GM12878 (cell line): ENCODE data around the gene GALNT18. TPM values are rescaled to one million over a fixed set of nuclear protein-coding genes. Genes with fewer than 3 reads are reported as not detected.

Experiments used
- ATAC-seq: fragments of 200-7000 bp; cut with Tn5 transposase; 3 replicates; pipeline ENCODE4 v1.9.1; 2020; ENCODE audit warnings: mild to moderate bottlenecking, moderate library complexity
- BruUV-seq: library from RNA; stranded (reverse); fragments of 400-500 nt; replicated peaks from 2 replicates; lab custom pipeline; 2021; lab: Mats Ljungman, UMichigan
- CTCF ChIA-PET: fragments of 300-600 bp; sonication (Branson Sonifier 250); formaldehyde crosslinking; extraction: SDS; loops from one replicate; lab custom pipeline; 2021; ENCODE audit warnings: inconsistent platforms; lab: Yijun Ruan, JAX
- POLR2A ChIA-PET: fragments of 350-600 bp; formaldehyde crosslinking; extraction: SDS; loops from one replicate; lab custom pipeline; 2021; ENCODE audit warnings: inconsistent platforms; lab: Charles Lee
- RAD21 ChIA-PET: fragments of 300-600 bp; sonication (Branson Sonifier 250); formaldehyde crosslinking; loops from one replicate; lab custom pipeline; 2023; ENCODE audit warnings: antibody characterized with exemption; ENCODE audit not compliant: unreplicated experiment; lab: Charles Lee
- SMC1A ChIA-PET: fragments of 300-600 bp; sonication (Branson Sonifier 250); formaldehyde crosslinking; loops from one replicate; lab custom pipeline; 2023; ENCODE audit not compliant: unreplicated experiment, uncharacterized antibody; lab: Charles Lee
- DNase-seq: peaks from one replicate; pipeline ENCODE4 v3.0.0-alpha.2; 2011; ENCODE audit warnings: low read depth, low spot score
- FAIRE-seq: peaks from 3 replicates; lab custom pipeline; 2011; peaks lifted over from hg19 to GRCh38; lab: Jason Lieb, UNC
- H2AFZ ChIP-seq: 2 replicates; pipeline ENCODE4 v1.6.0; 2011; ENCODE audit warnings: low read depth, low read length, control low read depth; ENCODE audit not compliant: control insufficient read depth
- H3K27ac ChIP-seq: 2 replicates; pipeline ENCODE4 v1.5.1; 2011; ENCODE audit warnings: control low read depth; ENCODE audit not compliant: control insufficient read depth, insufficient read depth
- H3K27me3 ChIP-seq, 2 experiments: replicated peaks in 1 of 2; 2 replicates each; pipeline versions ENCODE4 v1.6.0 to v1.6.1; 2011; ENCODE audit warnings: low read length in 1 of 2; ENCODE audit not compliant: control insufficient read depth in 2 of 2, insufficient read depth in 2 of 2
- H3K36me3 ChIP-seq, 2 experiments: 2 replicates each; pipeline ENCODE4 v1.5.1; 2011; ENCODE audit warnings: low read length in 1 of 2; ENCODE audit not compliant: control insufficient read depth in 2 of 2, insufficient read depth in 2 of 2
- H3K4me1 ChIP-seq: 2 replicates; pipeline ENCODE4 v1.6.1; 2011; ENCODE audit warnings: mild to moderate bottlenecking, low read length, moderate library complexity, mixed read lengths; ENCODE audit not compliant: control insufficient read depth, insufficient read depth
- H3K4me2 ChIP-seq: 2 replicates; pipeline ENCODE4 v1.6.0; 2011; ENCODE audit warnings: control low read depth; ENCODE audit not compliant: control insufficient read depth, insufficient read depth
- H3K4me3 ChIP-seq: fragments of 200-600 bp; sonication (generic); 2 replicates; pipeline ENCODE4 v1.5.1; 2016
- H3K79me2 ChIP-seq: 2 replicates; pipeline ENCODE4 v1.6.0; 2011; ENCODE audit warnings: low read length; ENCODE audit not compliant: control insufficient read depth, insufficient read depth
- H3K9ac ChIP-seq: 2 replicates; pipeline ENCODE4 v1.8.0; 2011; ENCODE audit warnings: low read length, control low read depth, mixed read lengths; ENCODE audit not compliant: control insufficient read depth, insufficient read depth
- H3K9me3 ChIP-seq: replicated peaks from 3 replicates; pipeline ENCODE4 v1.5.1; 2011; ENCODE audit warnings: mild to moderate bottlenecking, low read length; ENCODE audit not compliant: control insufficient read depth, insufficient read depth
- H4K20me1 ChIP-seq: 2 replicates; pipeline ENCODE4 v1.6.0; 2011; ENCODE audit not compliant: control insufficient read depth, insufficient read depth
- BHLHE40 ChIP-seq, 2 experiments: fragments of 450-650 bp in 1 of 2; IDR thresholded peaks; 2 replicates each; pipeline ENCODE4 v1.6.1; 2011 to 2017; ENCODE audit warnings: low read depth in 2 of 2, borderline replicate concordance in 1 of 2, improper control_type of control experiment in 1 of 2, low read length in 1 of 2, mild to moderate bottlenecking in 1 of 2
- NFIC ChIP-seq: IDR thresholded peaks from 2 replicates; pipeline ENCODE4 v1.6.1; 2012; ENCODE audit warnings: low read depth, mild to moderate bottlenecking, inconsistent platforms, low read length, moderate library complexity
- NKRF ChIP-seq: fragments of 450-650 bp; conservative IDR thresholded peaks from 2 replicates; pipeline ENCODE4 v1.6.1; 2017; ENCODE audit warnings: mild to moderate bottlenecking, moderate library complexity
- PAX8 ChIP-seq: fragments of 450-650 bp; IDR thresholded peaks from 2 replicates; pipeline ENCODE4 v1.6.1; 2017; ENCODE audit warnings: mild to moderate bottlenecking, moderate library complexity
- RB1 ChIP-seq: fragments of 450-650 bp; formaldehyde crosslinking; IDR thresholded peaks from 2 replicates; pipeline ENCODE4 v1.6.1; 2017; ENCODE audit warnings: mild to moderate bottlenecking, borderline replicate concordance
- ZNF592 ChIP-seq: fragments of 450-650 bp; IDR thresholded peaks from 2 replicates; pipeline ENCODE4 v1.6.1; 2017; ENCODE audit warnings: mild to moderate bottlenecking, moderate library complexity
- WGBS: methylation state at CpG from one replicate; pipeline ENCODE4 v1.1.6; 2016; ENCODE audit warnings: low lambda C conversion rate; ENCODE audit not compliant: insufficient replicate concordance, insufficient coverage; ENCODE audit errors: missing lambda C conversion rate; 5-methylcytosine and 5-hydroxymethylcytosine counted together
- in situ Hi-C: fragments of 300-500 bp; cut with MboI; formaldehyde crosslinking; loops from 9 replicates; pipeline ENCODE4 v1.14.3; 2018; ENCODE audit warnings: mixed read lengths
- intact Hi-C: fragments of 100-400 bp; cut with micrococcal nuclease; formaldehyde crosslinking; loops from one replicate; pipeline ENCODE4 v1.14.2; 2022; ENCODE audit not compliant: unreplicated experiment
- polyA plus RNA-seq, 11 experiments: library from polyadenylated mRNA; depleted of rRNA in 4 of 11; unstranded in 6 of 11; stranded (reverse) in 5 of 11; fragments of >200 nt; fragmentation: Nextera tagmentation in 4 of 11; fragmentation: Illumina TruSeq in 1 of 11; extraction: Ambion mirVana in 4 of 11; extraction: Trizol in 1 of 11; gene quantifications; 1 replicate in 1 of 11; 2 replicates in 10 of 11; pipeline versions ENCODE4 v1.2.1 to v1.2.3, GENCODE V29; 2011 to 2016; ENCODE audit warnings: inconsistent platforms in 2 of 11, missing spikeins in 2 of 11, low read depth in 1 of 11
- total RNA-seq, 4 experiments: library from RNA; depleted of rRNA in 3 of 4; stranded (reverse); fragments of >200 nt in 3 of 4; fragmentation: Illumina TruSeq in 1 of 4; extraction: Trizol in 1 of 4; gene quantifications; 2 replicates each; pipeline versions ENCODE4 v1.2.1 to v1.2.3, GENCODE V29; 2013 to 2021

The GALNT18 gene
- total and polyA plus RNA-seq, 10 of the 15 experiments (the other 5 are each of a cell fraction or from before 2014, with no cell fraction given) = 1.2 to 14.2 (median 6.3) TPM

- intact Hi-C loops = no loop called here
- H3K27ac ChIP-seq = no peak overlapping the region
- ATAC-seq (no peak), DNase-seq (no peak), FAIRE-seq (no peak)
- peaks cover 2 to 3% of the 10 kb centered on the region in 2 experiments; a peak in 2 of 4 replicates for H3K36me3 ChIP-seq
- no peaks in the 10 kb centered on the region for H3K4me1 ChIP-seq
- H3K9ac ChIP-seq = no peak overlapping the region
- H3K79me2 ChIP-seq = no peaks in the 10 kb centered on the region
- H4K20me1 ChIP-seq = no peaks in the 10 kb centered on the region
- ChIA-PET CTCF (no interaction called here), RAD21 (no interaction called here), SMC1A (no interaction called here), POLR2A (no interaction called here)
- no TSS peak for BruUV-seq
- WGBS = 39% methylated on average over 3 of the region's 3 CpGs
- H3K27me3 ChIP-seq = no peaks in the 10 kb centered on the region
- no peaks in the 10 kb centered on the region for H3K9me3 ChIP-seq
- no peak overlapping the region for H3K4me2 ChIP-seq
- TF ChIP-seq NKRF (no peak), BHLHE40 (IDR thresholded peaks at IDR 0.05; ENCODE audit: borderline replicate concordance in 1 of 2, low read depth in 2 of 2, low read length in 1 of 2) (no peak), PAX8 (no peak), ZNF592 (no peak), RB1 (no peak), NFIC (no peak)
- H2AFZ ChIP-seq = no peak overlapping the region
- in situ Hi-C loops = no loop called here
- H3K4me3 ChIP-seq = no peak overlapping the region
Measured at GRCh38 chr11:11379661-11380060, 242.1 kb downstream of the GALNT18 start.
